ENCODE measurements around the gene TRPM5.

The TRPM5 gene

DNA sequence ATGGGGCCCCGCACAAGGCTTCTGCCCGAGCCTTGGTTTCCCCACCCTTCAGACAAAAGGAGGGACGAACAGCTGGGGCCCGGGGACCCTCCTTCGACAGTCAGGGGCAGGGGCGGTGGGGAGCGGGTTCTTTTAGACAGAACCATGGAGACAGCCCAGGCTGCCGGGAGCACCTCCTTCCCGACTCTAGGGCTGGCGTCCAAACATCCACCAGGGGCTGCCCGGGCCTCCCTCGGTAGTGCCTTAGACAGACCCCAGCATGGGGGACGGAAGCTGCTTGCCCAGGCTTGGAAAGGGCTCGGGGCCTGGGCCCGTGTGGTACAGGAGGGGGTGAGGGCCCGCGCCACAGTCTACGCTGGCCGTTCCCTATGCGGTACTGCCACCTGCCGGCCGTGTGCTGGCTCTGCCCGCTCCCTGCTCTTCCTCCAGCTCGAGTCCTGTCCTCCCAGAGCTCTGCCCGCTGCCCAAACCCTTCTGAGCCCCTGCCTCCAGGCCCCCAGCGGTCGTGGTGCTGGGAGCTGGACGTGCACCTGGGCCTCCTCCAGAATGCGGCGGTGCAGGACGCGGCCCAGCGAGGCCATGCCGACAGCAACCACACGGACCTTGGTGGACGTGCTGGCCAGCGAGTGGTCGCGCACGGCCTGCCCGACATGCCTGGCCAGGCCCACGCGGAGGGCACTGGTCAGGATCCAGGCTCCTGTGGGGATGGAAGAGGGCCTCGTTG is 23.6 kb downstream of the TRPM5 start:
- DNase-seq = peak; percentile 60 to 75

DNA sequence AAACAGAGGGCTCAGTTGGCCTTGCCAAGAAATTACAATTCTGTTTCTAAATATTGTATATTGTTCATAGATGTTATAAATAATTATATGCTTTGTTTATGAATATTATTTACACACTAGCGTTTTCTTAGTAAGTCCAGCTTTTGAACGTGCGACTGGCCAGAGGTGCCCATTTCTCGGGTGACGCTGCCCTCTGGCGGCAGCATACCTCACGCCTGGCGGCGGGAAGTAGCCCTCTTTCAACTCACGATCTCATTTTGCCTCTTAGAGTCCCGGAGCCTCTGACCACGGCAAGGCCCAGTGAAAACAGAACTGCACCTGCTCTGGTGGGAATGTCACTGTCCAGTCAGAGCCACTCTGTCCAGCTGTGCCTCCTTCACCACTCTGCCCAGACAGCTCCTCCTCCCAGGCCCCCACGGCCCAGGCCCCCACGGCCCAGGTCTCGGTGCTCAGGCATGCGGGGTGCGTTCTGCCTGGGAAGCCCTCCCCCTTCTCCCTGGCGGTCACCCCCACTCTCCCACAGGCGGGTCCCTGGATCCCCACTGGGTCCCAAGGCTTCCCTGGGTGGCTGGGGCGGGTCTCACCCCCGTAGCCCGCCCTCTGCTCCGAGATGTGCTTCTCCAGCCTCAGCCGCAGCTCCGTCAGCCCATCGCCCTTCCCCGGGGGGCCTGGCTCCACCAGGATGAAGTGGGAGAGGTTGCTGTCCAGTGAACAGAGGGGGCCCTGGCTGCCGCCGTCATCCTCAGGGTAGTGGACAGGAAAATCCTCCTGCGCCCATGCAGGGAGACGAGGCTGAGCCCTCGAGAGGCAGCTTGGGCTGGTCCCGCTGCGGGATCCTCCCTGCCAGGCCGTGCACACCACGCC is 24.4 kb downstream of the TRPM5 start:
- DNase-seq = peak; percentile 40 to 58

DNA sequence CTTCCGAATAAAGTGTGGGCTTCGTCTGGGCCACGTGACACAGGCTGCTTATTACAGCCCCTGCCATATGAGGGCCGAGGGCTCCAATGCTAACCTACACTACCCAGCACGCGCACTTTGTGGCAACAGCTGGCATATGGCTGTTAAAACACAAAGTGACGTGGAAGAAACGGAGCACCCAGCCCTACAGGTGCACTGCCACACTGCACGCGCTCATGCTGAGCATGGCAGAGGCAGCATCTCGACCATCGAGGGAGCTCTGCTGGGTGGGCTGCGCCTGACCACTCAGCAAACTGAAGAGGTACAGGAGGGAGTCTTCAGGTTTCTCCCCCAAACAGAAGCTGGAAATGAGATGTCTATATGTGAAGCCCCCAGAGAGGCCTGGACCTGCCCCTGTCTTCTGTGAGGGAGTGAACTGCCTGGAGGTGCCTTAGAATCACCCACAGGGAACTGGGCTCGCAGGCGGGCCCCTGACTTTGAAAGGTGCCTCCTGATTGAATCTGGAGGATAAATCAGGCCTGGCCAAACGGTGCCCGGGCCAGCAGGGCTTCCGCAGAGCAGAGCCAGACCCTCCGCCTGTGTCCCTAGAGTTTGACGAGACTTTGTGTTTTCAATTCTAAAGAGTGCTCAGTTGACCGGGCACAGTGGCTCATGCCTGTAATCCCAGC is 25.5 kb downstream of the TRPM5 start:
- DNase-seq = no peak

DNA sequence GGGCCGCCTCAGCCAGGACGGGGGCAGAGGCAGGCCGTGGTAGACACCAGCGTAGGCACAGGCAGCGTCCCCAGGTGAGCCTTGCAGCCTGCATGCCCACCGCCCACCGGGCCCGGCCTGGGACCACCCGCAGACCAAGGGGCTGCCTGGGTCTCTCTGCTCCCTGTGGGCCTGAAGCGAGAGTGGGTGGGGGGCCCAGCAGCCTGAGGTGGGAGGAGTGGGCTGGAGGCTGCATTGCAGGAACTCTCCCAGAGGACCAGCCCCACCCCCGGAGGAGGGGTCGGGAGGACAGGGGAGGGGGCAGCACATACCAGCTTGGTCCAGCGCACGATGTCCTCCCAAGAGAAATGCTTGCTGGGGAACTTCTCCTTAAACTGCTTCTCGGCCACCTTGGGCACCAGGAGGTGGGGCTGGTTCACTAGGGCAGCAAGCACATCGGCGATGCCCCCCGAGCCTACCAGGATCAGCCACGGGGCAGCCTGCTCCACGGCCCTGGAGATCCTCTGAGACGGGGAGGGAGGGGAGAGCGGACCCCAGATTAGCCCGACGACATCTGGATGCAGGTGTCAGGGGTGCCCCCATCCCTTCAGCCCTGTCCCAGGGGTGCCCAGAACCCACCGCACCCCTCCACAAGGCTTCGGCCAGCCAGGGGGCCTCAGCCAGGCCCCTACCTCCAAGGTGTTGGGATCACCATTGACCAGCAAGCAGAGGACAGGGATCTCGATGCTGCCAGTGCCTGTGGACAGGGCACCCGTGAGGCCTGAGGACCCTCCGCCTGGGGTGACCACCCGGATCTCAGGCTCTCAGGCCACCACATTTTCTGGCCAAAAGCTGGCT is 26.2 kb downstream of the TRPM5 start:
- DNase-seq = no peak

DNA sequence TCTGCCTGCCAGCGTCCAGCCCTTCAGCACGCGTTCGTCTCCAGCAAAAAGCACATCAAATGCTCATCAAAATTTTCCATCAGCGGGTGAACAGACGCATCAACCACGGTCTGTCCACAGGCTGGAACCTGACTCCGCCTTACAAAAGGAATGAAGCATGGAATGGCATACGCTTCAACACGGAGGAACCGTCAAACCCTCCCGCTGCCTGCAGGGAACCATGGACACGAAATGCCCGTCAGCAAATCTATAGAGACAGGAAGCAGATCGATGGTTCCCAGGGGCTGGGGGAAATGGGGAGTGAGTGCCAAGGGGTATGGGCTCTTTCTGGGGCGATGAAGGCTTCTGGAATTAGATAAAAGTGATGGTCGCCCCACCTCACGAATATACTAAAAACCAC is 27.5 kb downstream of the TRPM5 start:
- no peak for DNase-seq

DNA sequence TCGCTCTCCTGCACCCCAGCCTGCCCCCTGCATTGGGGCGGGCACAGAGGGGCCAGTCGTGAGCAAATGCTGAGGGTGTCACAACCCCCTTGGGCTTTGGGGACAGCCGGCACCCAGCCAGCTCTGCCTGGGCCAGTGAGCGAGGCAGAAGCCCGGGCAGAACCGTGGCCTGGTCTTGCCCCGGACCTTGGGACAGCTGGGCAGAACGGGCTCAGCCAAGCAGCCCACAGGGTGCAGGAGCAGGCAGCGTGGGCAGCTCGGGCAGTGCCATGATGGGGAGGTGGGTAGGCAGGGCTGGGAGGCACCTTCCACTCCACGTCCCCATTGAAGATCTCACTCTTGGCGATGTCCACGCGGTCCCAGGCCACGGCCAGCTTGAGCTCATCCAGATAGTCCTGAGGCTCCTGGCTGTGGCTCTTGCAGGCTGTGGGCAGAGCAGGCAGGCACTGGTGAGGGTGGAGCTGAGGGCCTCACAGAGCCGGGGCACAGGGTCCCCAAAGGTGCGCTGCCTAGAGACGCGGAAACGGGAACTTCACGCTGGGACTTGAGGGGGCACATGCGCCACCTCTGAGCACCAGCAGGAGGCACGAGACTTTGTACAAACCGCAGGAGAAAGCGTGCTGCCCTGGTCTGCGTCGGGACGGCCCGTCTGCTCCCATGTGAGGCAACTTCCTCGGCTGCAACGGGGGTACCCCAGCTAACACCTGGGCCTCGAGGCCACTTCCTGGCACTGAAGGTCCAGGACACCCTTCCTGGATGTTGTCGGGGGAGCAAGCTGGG is 28.5 kb downstream of the TRPM5 start:
- DNase-seq = no peak

DNA sequence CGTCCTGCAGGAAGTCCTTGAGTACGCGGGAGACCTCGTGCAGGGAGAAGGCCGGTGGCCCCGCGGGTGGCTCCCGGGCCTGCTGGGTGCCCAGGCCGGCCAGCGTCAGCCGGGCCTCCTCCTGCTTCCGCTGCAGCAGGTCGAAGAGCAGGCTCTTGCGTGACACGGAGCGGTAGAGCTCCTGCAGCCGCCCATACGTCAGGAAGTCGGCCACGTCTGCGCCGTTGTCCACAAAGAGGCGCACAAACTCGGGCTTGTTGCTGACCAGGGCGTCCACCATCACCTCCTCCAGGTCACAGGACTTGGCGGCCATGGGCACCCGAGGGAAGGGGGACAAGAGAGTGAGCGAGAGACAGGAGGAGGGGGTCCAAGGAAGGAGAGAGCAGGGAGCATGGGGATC is 29.1 kb downstream of the TRPM5 start:
- no peak for DNase-seq

DNA sequence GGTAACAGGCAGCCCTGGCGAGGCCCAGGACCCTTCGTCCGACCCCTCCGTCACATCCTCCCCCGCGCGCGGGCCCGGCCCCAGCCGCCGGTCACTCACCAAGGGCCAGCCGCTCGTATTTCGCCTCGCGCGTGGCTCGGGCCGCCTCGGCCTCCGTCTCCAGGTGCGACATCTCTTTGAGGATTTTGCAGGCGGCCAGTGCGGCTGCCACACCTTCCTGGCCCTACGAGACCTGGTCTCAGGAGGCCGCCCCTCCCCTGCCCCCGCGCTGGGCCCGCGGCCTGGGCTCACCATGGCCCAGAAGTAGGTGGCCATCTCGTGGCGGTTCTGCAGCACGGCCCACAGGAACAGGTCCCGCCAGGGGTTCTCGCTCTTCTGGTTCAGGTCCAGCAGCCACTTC is 29.7 kb downstream of the TRPM5 start:
- no peak for DNase-seq

DNA sequence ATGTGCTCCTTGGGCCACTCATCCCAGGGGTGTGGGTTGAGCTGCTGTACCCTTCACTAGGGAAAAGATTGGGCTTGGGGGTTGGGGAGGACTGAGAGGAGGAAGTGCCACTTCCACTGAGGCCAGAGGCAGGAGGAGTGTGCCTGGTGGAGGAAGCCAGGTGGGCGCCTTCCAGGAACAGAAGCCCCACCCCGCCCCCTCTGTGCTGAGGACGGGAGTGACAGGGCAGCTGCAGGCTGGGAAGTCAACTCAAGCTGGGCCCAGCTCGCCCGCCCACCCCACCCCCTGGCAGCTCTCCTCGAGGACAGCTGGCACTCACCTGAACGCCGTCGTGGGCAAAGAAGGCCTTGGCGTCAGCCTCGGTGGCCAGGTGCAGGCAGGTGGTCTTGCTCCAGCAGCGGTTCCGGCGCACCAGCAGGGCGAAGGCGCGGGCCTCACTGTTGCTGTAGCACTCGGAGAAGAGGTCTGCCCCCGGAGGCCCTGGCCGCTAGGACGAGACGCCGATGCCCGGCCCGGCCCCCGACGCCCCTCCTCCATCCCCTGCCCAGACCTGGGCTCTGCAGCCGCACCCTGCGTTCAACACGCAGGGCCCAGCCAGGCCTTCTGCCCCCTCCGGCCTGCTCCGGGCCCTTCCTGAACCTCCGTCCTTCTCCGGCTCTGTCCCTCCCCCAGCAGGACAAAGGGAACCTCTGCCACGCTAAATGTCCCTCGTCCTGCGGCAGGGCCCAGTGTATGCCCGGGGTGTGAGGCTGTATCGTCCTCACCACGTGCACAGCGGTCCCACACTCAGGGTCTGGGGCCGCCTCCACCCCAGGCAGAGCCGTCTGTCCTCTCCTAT is 30.4 kb downstream of the TRPM5 start:
- DNase-seq = no peak

DNA sequence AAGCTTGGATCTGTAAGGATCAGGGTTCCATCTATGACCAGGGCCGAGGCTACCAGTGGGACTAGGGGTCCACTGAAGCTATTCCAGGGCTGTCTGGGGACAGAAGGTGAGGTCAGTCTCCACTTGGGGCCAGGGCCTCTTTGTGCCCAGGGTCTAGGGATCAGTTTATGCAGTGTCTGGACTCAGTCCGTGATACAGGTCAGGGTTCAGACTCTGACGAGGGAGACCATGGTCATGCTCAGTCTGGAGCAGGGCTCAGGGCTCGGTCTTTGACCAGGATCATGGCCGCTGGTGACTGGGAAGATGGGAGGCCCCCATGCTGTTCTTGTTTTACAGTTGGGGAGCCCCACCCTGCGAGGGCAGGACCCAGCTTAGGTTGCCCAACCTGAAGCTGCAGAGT is 32.0 kb downstream of the TRPM5 start:
- DNase-seq = no peak

DNA sequence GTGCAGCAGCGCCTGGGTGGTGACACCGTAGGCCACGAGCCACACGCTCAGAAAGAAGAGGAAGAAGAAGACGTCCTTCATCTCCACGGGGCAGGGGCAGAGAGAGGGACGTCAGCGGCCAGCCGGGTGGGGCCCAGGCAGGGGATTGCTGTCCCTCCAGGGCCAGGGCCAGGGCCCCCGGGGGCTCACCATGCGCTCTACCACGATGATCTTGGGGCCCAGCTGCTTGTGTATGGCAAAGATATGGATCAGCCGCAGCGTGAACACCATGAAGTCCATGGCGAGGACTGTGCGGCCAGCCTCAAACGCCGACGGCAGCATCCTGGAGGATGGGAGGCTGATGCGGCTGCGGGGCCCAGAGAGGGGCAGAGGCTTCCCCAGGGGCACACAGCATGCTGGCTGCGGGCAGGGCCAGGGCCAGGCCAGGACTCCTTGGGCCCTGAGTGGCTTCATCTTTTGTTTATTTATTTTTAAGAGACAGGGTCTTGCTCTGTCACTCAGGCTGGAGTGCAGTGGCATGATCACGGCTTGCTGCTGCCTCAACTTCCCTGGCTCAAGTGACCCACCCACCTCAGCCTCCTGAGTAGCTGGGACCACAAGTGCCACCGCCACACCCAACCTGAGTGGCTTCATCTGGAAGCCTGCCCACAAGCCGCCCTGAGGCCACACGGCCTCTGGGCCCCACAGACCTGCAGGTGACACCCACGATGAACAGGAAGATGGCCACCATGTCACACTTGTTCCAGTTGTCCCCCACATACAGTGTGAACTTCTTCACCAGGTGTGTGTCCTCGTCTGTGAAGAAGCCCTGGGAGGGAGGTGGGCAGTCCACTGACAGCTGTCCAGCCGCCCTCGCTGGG is 32.6 kb downstream of the TRPM5 start:
- no peak for DNase-seq

DNA sequence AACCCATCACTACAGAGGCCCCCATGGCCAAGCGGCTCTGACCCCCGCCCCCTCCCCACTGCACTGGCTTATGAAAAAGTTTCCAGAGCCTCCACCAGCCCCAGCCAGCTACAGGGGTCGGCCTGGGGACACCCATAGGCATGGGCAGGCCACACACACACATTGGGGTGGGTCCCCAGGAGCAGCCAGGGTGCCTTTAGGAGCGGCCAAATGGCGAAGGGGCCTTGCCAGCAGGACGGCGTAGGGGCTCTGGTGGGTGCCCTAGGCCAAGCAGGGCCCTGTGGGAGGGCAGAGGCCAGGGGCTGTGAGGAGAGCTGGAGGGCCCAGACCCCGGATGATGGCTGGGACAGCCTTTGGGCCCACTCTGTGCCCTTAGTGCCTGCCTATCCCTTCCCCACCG is 33.7 kb downstream of the TRPM5 start:
- no peak for DNase-seq

DNA sequence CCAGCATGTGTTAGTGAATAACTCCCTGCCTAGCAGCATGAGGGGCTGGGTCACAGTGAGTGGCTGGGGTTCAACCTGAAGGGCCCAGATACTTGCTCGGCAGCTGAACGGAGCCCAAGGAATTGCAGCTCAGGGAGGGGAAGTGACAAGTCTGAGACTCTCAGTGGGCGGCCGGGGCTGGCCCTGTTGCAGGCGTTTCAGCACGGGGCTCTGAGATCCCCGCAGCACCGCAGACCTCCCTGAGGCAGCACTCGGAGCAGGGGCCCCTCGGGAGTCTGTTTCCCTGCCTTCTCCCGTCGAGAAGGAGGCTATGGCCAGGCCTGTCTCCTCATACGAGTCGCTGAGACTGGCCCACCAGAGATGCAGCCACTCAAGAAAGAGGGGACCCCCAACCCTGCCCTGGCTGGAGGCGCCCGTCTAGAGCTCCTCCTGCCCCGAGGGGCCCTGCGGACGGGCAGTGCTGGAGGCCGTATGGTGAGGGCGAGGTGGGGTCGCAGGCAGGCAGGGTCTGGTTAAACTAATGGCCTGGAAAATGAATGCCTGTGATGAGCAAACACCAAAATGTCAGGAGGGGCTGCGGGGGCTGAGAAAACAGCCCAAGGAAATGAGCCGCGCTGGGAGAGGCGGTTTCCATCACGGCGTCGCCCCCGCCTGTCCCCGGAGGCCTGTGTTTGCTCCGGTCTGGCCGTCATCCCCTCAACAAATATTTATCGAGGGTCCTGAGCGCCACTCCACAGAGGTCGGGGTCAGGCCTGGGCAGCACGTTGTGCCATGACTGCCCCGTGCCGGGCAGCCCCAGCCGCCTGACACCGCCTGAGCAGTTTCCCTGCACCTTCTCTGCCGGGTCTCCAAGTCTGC is 34.5 kb downstream of the TRPM5 start:
- no peak for DNase-seq

DNA sequence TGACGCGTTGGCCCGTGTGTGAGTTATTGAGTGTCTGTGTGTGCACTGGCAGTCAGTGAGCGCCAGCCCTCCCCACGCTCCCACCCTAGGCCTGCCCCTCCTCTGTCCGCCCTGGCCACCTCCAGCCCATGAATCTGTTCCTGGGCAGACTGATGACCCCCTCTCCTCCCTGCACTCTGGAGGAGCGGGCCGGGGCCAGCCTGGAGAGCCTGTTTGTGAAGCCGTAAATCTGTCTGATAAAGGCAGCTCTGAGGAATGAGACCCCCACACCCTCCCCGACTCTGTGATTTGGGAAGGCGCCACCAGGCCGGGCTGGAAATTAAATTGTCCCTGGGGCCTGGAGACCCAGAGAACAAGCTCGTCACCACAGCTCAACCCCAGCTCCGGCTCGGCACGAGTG is 35.2 kb downstream of the TRPM5 start:
- no peak for DNase-seq

DNA sequence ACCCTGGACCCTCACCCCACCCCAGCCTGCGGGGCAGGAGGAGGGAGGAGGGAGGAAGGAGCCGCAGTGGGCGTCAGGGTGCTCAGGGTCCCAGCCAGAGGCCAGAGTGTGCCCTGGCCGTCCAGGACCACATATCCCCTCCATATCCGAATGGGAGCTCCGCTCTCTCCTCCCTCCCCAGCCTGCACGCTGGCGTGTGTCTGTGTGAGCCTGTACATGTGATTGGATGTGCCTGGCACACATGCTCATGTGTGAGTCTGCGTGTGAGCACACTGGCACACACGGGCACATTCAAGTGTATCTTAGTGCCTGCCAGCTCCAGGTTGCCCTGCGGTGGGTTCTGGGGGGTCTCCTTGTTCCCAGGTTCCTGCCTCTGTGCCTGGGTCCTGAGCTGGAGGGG is 35.6 kb downstream of the TRPM5 start:
- no peak for DNase-seq

DNA sequence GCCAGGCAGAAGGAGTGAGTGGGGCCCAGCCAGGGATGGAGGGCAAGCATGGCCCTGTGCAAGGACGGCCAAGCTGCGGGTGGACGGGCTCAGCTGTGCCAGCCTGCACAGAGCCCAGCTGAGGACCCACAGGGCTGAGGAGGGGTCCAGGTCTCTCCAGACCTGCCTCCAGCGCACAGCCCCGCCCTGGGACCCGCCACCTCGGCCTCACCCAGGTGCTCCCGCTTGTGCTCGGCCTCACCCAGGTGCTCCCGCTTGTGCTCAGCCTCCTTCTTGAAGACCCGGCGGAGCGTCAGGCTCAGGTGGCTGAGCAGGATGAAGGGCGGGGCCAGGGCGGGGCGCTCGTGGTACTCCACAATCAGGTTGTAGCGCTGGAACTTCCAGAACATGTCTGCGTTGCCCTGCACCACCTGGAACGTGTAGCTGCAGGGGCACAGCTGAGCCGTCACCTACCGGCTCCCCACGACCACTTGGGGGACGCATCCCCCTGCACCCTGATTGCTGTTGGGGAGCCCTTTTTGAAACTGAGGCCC is 37.4 kb downstream of the TRPM5 start:
- DNase-seq = no peak

DNA sequence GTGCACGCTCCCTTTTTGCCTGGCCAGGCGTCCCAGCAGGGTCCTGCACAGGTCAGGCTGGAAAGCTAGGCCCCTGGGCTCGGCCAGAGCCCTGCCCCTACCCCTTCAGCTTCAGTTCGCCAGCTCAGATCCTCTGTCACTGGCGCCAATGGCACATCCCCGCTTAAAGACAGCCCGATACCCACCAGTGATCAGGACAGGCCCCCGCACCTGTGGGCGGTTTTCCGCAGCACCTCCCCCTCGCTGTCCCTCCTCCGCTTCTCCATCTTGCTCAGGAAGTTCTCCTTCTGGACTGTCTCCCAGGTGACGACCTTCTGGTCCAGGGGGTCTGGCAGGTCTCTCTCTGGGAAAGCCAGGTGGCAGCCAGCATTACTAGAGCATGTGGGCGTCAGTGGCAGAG is 37.9 kb downstream of the TRPM5 start:
- DNase-seq = no peak

DNA sequence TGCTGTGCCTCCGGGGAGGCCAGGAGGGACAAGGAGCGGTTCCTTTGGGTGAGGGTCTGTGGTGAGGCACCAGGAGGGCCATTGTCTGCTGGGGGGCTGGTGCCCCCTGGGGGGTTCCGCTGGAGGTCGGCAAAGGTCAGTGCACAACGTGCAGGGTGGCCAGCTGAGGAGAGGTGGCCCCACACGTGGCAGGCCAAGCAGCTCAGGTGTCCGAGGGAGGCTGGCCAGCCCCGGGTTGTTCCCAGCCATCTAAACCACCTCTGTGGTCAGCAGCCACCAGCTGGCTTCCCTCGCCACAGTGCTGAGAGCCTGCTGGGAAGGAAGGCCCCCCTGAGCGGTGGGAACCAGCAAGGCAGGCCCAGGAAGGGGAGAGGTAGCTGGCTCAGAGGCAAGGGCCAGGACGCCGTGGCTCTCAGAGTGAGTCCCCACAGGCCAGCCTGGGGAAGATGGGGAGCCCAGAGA is 39.5 kb downstream of the TRPM5 start:
- no peak for DNase-seq
